SK-N-SH (cell line): Measurements from ENCODE around the gene VPS52. TPM values are rescaled to one million over a fixed set of nuclear protein-coding genes. Genes with fewer than 3 reads are reported as not detected.
A peak's percentile ranks its signal among the peaks of the same experiment; 100 is the strongest.

Experiments used
- CTCF ChIA-PET: fragments of 300-600, 350-600 bp; formaldehyde crosslinking; extraction: SDS; loops from one replicate; lab custom pipeline; 2021; lab: Yijun Ruan, JAX
- POLR2A ChIA-PET: fragments of 350-600 bp; sonication (Branson Sonifier 250); formaldehyde crosslinking; extraction: SDS; loops from one replicate; lab custom pipeline; 2020; ENCODE audit warnings: antibody characterized with exemption, inconsistent platforms; lab: Yijun Ruan, JAX
- DNase-seq: peaks from one replicate; pipeline ENCODE4 v3.0.0; 2012
- H2AFZ ChIP-seq: fragments of 200-600 bp; sonication (generic); 2 replicates; pipeline ENCODE4 v1.8.1; 2016; ENCODE audit warnings: antibody characterized with exemption, mild to moderate bottlenecking, low read depth
- H3F3A ChIP-seq: fragments of 200-600 bp; sonication (generic); replicated peaks from 2 replicates; pipeline ENCODE3; 2016; ENCODE audit warnings: antibody characterized with exemption, mild to moderate bottlenecking; ENCODE audit not compliant: insufficient read depth
- H3K27ac ChIP-seq, 2 experiments: fragments of 200-500 bp in 1 of 2; fragments of 200-600 bp in 1 of 2; sonication (Bioruptor generic) in 1 of 2; sonication (generic), shearing (Covaris generic) in 1 of 2; 2 replicates each; pipeline versions ENCODE4 v1.5.1 to v1.6.1; 2014 to 2016; ENCODE audit warnings: low read depth in 2 of 2, inconsistent platforms in 1 of 2, low read length in 1 of 2, mild to moderate bottlenecking in 1 of 2, mixed read lengths in 1 of 2
- H3K27me3 ChIP-seq: fragments of 200-600 bp; sonication (generic), shearing (Covaris generic); 2 replicates; pipeline ENCODE4 v1.6.1; 2016; ENCODE audit warnings: mixed run types; ENCODE audit not compliant: insufficient read depth
- H3K36me3 ChIP-seq, 2 experiments: fragments of 200-500 bp in 1 of 2; fragments of 200-600 bp in 1 of 2; sonication (Bioruptor generic) in 1 of 2; sonication (generic) in 1 of 2; replicated peaks in 1 of 2; 2 replicates each; pipeline versions ENCODE3 to v1.5.1; 2014 to 2016; ENCODE audit warnings: low read length in 1 of 2, mild to moderate bottlenecking in 1 of 2; ENCODE audit not compliant: insufficient read depth in 2 of 2, control insufficient read depth in 1 of 2
- H3K4me1 ChIP-seq, 2 experiments: fragments of 200-500 bp in 1 of 2; fragments of 200-600 bp in 1 of 2; sonication (Bioruptor generic) in 1 of 2; sonication (generic), shearing (Covaris generic) in 1 of 2; 2 replicates each; pipeline versions ENCODE4 v1.5.1 to v1.6.1; 2014 to 2016; ENCODE audit warnings: low read depth in 1 of 2, low read length in 1 of 2, mixed run types in 1 of 2; ENCODE audit not compliant: insufficient read depth in 2 of 2, control insufficient read depth in 1 of 2
- H3K4me2 ChIP-seq: fragments of 200-600 bp; sonication (generic), shearing (Covaris generic); 2 replicates; pipeline ENCODE4 v1.6.1; 2017; ENCODE audit warnings: mixed run types
- H3K4me3 ChIP-seq, 2 experiments: fragments of 200-500 bp in 1 of 2; fragments of 200-600 bp in 1 of 2; sonication (Bioruptor generic) in 1 of 2; sonication (generic), shearing (Covaris generic) in 1 of 2; 2 replicates each; pipeline versions ENCODE4 v1.5.1 to v1.8.1; 2014 to 2016; ENCODE audit warnings: low read depth in 2 of 2, inconsistent platforms in 1 of 2, low read length in 1 of 2, mild to moderate bottlenecking in 1 of 2, mixed read lengths in 1 of 2, moderate library complexity in 1 of 2
- H3K79me2 ChIP-seq: fragments of 200-600 bp; sonication (generic); 2 replicates; pipeline ENCODE4 v1.8.1; 2017; ENCODE audit warnings: mild to moderate bottlenecking; ENCODE audit not compliant: insufficient read depth
- H3K9ac ChIP-seq: fragments of 200-600 bp; sonication (generic); 2 replicates; pipeline ENCODE4 v1.6.1; 2017; ENCODE audit warnings: mixed run types
- H3K9me2 ChIP-seq: fragments of 200-600 bp; sonication (generic); 2 replicates; pipeline ENCODE4 v1.6.1; 2017; ENCODE audit warnings: mixed run types
- H3K9me3 ChIP-seq: fragments of 200-600 bp; sonication (generic); 2 replicates; pipeline ENCODE4 v1.6.1; 2017; ENCODE audit warnings: mixed run types, mild to moderate bottlenecking, moderate library complexity
- H4K20me1 ChIP-seq: fragments of 200-600 bp; sonication (generic); 2 replicates; pipeline ENCODE4 v1.6.1; 2017; ENCODE audit warnings: mild to moderate bottlenecking, mixed run types; ENCODE audit not compliant: insufficient read depth
- CHD2 ChIP-seq: fragments of 150-350 bp; IDR thresholded peaks from 2 replicates; pipeline ENCODE4 v1.6.1; 2018; ENCODE audit warnings: low read length; ENCODE audit not compliant: partially characterized antibody
- ELF1 ChIP-seq: IDR thresholded peaks from 2 replicates; pipeline ENCODE4 v1.4.0; 2012
- EP300 ChIP-seq, 2 experiments: IDR thresholded peaks; 2 replicates each; pipeline versions ENCODE4 v1.4.0 to v1.6.1; 2012; ENCODE audit warnings: borderline replicate concordance in 1 of 2, low read depth in 1 of 2, low read length in 1 of 2
- EZH2phosphoT487 ChIP-seq: fragments of 200-600 bp; sonication (generic); IDR thresholded peaks from 2 replicates; pipeline ENCODE4 v1.6.1; 2017; ENCODE audit warnings: low read depth, mixed run types, mild to moderate bottlenecking, antibody characterized with exemption, moderate library complexity, borderline replicate concordance
- FOSL2 ChIP-seq: IDR thresholded peaks from 2 replicates; pipeline ENCODE4 v1.4.0; 2012; ENCODE audit warnings: low read depth, mild to moderate bottlenecking, moderate library complexity, borderline replicate concordance
- FOXJ3 ChIP-seq: sonication (generic); formaldehyde crosslinking; IDR thresholded peaks from 2 replicates; pipeline ENCODE4 v1.5.1; 2020; ENCODE audit warnings: mild to moderate bottlenecking, missing genetic modification reagents
- GATA2 ChIP-seq: sonication (generic); formaldehyde crosslinking; IDR thresholded peaks from 2 replicates; pipeline ENCODE4 v1.5.0; 2020; ENCODE audit warnings: mild to moderate bottlenecking, missing genetic modification reagents
- MXI1 ChIP-seq: IDR thresholded peaks from 2 replicates; pipeline ENCODE4 v1.6.1; 2012; ENCODE audit warnings: mild to moderate bottlenecking, low read depth, low read length, improper control_type of control experiment
- POLR2AphosphoS5 ChIP-seq: IDR thresholded peaks from 2 replicates; pipeline ENCODE4 v1.6.1; 2012; ENCODE audit warnings: low read depth, low read length
- RXRA ChIP-seq: IDR thresholded peaks from 2 replicates; pipeline ENCODE4 v1.4.0; 2012; ENCODE audit warnings: low read depth, mild to moderate bottlenecking, borderline replicate concordance
- TEAD4 ChIP-seq: IDR thresholded peaks from 2 replicates; pipeline ENCODE4 v1.4.0; 2012; ENCODE audit warnings: mild to moderate bottlenecking, borderline replicate concordance; ENCODE audit not compliant: insufficient read depth
- whole genome bisulfite sequencing: methylation state at CpG from one replicate; pipeline ENCODE4 v1.1.6; 2017; ENCODE audit warnings: low lambda C conversion rate; 5-methylcytosine and 5-hydroxymethylcytosine counted together
- polyA plus RNA-seq, 3 experiments: library from polyadenylated mRNA; depleted of rRNA; stranded (reverse); fragments of >200 nt; gene quantifications; 2 replicates each; pipeline ENCODE4 v1.2.3, GENCODE V29; 2012
- TF ChIP-seq, protein P1 (sequence below): IDR thresholded peaks from 2 replicates; pipeline ENCODE4 v1.4.0; 2012; ENCODE audit warnings: low read depth, borderline replicate concordance
- TF ChIP-seq, protein P2 (sequence below): IDR thresholded peaks from 2 replicates; pipeline ENCODE4 v1.6.1; 2012; ENCODE audit warnings: mild to moderate bottlenecking, low read depth, low read length, moderate library complexity
- TF ChIP-seq, protein P3 (sequence below): fragments of 150-350 bp; IDR thresholded peaks from 2 replicates; pipeline ENCODE4 v1.6.1; 2017; ENCODE audit warnings: antibody characterized with exemption, low read length, low read depth, borderline replicate concordance
- TF ChIP-seq, protein P4 (sequence below): IDR thresholded peaks from 2 replicates; pipeline ENCODE4 v1.4.0; 2012; ENCODE audit warnings: low read depth, borderline replicate concordance

VPS52 gene
- polyA plus RNA-seq, 1 of the 3 experiments (the other 2 are of a cell fraction), result 74.0 TPM

DNA sequence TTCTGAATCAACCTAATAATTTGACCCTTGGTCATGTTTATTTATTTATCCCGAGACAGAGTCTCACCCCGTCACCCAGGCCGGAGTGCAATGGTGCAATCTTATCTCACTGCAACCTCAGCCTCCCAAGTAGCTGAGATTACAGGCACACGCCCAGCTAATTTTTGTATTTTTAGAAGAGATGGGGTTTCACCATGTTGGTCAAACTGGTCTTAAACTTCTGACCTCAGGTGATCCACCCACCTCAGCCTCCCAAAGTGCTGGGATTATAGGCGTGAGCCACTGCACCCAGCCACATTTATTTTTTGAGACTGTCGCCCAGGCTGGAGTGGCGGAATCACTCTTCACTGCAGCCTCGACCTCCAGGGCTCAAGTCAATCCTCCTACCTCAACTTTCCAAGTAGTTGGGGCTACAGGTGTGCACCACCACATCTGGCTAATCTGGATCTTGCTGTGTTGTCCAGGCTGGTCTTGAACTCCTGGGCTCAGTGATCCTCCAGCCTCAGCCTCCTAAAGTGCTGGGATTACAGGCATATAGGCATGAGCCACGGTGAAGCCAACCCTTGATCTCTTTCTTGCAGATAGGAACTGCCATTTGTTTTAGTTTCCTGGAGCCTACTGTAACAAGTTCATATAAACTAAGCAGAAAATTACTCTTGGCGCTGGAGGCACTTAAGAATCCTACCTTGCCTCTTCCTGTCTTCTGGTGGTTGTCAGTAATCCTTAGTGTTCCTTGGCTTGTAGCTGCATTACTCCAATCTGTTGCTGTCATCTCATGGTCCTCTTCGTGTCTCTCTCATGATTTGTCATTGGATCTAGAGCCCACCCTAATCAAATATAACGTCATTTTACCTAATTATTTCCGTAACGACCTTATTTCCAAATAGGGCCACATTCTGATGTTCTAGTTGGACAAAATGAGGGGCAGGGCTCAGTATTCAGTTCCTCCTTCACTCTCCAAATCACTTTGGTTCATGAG, 2.5 kb upstream of the VPS52 start:
- TF ChIP-seq, protein P1, sequence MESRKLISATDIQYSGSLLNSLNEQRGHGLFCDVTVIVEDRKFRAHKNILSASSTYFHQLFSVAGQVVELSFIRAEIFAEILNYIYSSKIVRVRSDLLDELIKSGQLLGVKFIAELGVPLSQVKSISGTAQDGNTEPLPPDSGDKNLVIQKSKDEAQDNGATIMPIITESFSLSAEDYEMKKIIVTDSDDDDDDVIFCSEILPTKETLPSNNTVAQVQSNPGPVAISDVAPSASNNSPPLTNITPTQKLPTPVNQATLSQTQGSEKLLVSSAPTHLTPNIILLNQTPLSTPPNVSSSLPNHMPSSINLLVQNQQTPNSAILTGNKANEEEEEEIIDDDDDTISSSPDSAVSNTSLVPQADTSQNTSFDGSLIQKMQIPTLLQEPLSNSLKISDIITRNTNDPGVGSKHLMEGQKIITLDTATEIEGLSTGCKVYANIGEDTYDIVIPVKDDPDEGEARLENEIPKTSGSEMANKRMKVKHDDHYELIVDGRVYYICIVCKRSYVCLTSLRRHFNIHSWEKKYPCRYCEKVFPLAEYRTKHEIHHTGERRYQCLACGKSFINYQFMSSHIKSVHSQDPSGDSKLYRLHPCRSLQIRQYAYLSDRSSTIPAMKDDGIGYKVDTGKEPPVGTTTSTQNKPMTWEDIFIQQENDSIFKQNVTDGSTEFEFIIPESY, result no peak
- TF ChIP-seq MXI1 (no peak), CHD2 (peak; percentile 16), TEAD4 (no peak), RXRA (no peak), FOXJ3 (CRISPR knock-in tag) (no peak), EZH2phosphoT487 (no peak), ELF1 (no peak), FOSL2 (no peak), GATA2 (CRISPR knock-in tag) (no peak), POLR2AphosphoS5 (peak; percentile 11), EP300 (IDR thresholded peaks at IDR 0.05; ENCODE audit: borderline replicate concordance in 1 of 2, low read depth in 1 of 2, low read length in 1 of 2) (no peak)
- TF ChIP-seq, protein P2, sequence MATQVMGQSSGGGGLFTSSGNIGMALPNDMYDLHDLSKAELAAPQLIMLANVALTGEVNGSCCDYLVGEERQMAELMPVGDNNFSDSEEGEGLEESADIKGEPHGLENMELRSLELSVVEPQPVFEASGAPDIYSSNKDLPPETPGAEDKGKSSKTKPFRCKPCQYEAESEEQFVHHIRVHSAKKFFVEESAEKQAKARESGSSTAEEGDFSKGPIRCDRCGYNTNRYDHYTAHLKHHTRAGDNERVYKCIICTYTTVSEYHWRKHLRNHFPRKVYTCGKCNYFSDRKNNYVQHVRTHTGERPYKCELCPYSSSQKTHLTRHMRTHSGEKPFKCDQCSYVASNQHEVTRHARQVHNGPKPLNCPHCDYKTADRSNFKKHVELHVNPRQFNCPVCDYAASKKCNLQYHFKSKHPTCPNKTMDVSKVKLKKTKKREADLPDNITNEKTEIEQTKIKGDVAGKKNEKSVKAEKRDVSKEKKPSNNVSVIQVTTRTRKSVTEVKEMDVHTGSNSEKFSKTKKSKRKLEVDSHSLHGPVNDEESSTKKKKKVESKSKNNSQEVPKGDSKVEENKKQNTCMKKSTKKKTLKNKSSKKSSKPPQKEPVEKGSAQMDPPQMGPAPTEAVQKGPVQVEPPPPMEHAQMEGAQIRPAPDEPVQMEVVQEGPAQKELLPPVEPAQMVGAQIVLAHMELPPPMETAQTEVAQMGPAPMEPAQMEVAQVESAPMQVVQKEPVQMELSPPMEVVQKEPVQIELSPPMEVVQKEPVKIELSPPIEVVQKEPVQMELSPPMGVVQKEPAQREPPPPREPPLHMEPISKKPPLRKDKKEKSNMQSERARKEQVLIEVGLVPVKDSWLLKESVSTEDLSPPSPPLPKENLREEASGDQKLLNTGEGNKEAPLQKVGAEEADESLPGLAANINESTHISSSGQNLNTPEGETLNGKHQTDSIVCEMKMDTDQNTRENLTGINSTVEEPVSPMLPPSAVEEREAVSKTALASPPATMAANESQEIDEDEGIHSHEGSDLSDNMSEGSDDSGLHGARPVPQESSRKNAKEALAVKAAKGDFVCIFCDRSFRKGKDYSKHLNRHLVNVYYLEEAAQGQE, result no peak
- TF ChIP-seq, protein P3, sequence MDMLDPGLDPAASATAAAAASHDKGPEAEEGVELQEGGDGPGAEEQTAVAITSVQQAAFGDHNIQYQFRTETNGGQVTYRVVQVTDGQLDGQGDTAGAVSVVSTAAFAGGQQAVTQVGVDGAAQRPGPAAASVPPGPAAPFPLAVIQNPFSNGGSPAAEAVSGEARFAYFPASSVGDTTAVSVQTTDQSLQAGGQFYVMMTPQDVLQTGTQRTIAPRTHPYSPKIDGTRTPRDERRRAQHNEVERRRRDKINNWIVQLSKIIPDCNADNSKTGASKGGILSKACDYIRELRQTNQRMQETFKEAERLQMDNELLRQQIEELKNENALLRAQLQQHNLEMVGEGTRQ, result no peak
- TF ChIP-seq, protein P4, sequence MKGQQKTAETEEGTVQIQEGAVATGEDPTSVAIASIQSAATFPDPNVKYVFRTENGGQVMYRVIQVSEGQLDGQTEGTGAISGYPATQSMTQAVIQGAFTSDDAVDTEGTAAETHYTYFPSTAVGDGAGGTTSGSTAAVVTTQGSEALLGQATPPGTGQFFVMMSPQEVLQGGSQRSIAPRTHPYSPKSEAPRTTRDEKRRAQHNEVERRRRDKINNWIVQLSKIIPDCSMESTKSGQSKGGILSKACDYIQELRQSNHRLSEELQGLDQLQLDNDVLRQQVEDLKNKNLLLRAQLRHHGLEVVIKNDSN, result no peak
- Histone ChIP-seq H3F3A (peaks cover 65% of the 10 kb centered on the region), H3K27ac (peak overlapping the region; percentile 54 to 88), H3K27me3 (no peaks in the 10 kb centered on the region), H3K4me3 (peak overlapping the region; percentile 76 to 91), H3K4me2 (peak overlapping the region; percentile 94), H4K20me1 (peaks cover 44% of the 10 kb centered on the region), H3K4me1 (peaks cover 36 to 39% of the 10 kb centered on the region in 2 experiments; a peak in 3 of 4 replicates), H3K9me3 (no peaks in the 10 kb centered on the region), H3K9me2 (no peaks in the 10 kb centered on the region), H3K36me3 (peaks cover 46 to 50% of the 10 kb centered on the region in 2 experiments), H2AFZ (no peak overlapping the region), H3K79me2 (peaks cover 58% of the 10 kb centered on the region), H3K9ac (peak overlapping the region; percentile 95; the same call in 1 of the 2 replicates)
- CTCF ChIA-PET, result interaction anchor here (1.0 to 1.2 kb wide), 2 partner anchors 15 to 25 kb away, joined by 3 read pairs; partner anchors contain the start of gene WDR46
- DNase-seq, result no peak
- POLR2A ChIA-PET, result no interaction called here
- WGBS, result 18% methylated on average over 14 of the region's 14 CpGs
